GM12874 (cell line): ENCODE results near the gene CPEB3.

ENCODE experiments used
- CTCF ChIP-seq: IDR thresholded peaks from 2 replicates; pipeline ENCODE4 v1.5.1; 2011; ENCODE audit warnings: low read depth, mild to moderate bottlenecking, control low read depth, low read length, moderate library complexity; ENCODE audit not compliant: insufficient read depth

The CPEB3 gene

GRCh38 chr10:92219559-92219958 lies 71.3 kb downstream of the CPEB3 start:
- TF ChIP-seq CTCF, result no peak

- no peak for TF ChIP-seq CTCF
Observed at GRCh38 chr10:92218569-92218968, 72.3 kb downstream of the CPEB3 start.

- peak; percentile 29; the same call in 1 of the 2 replicates for TF ChIP-seq CTCF
Observed at GRCh38 chr10:92216608-92217007, 74.3 kb downstream of the CPEB3 start.

GRCh38 chr10:92213049-92213448 lies 77.8 kb downstream of the CPEB3 start:
- TF ChIP-seq CTCF, result no peak

GRCh38 chr10:92208736-92209135 lies 82.1 kb downstream of the CPEB3 start:
- no peak for TF ChIP-seq CTCF

GRCh38 chr10:92208157-92208720 lies 82.6 kb downstream of the CPEB3 start:
- no peak for TF ChIP-seq CTCF

- no peak for TF ChIP-seq CTCF
Observed at GRCh38 chr10:92207061-92207460, 83.8 kb downstream of the CPEB3 start.
